ENCODE measurements around the gene PEX14.

DNA sequence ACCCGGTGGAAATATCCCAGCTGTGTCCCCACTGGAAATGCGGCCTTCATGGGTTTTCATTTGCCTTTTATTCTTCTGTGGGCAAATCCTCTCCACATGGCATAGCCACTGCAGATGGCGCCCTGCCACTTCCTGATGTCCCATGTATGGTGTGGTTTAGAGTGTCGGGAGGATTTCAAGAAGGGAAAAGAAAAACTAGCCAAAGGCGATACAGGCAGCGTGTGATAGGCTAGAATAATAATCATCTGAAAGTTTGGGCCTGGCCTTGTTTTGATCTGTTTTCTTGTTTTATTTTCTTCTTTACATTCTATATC lies 123.6 kb downstream of the PEX14 start:
- no peak for TF ChIP-seq POLR2A (IDR thresholded peaks at IDR 0.05; ENCODE audit: low read length)
- no peak for TF ChIP-seq GATA1 (IDR thresholded peaks at IDR 0.05; ENCODE audit: low read depth, low read length)

All from erythroblast (primary cell).